Measurements from ENCODE around the gene PTPRK.

The PTPRK gene

DNA sequence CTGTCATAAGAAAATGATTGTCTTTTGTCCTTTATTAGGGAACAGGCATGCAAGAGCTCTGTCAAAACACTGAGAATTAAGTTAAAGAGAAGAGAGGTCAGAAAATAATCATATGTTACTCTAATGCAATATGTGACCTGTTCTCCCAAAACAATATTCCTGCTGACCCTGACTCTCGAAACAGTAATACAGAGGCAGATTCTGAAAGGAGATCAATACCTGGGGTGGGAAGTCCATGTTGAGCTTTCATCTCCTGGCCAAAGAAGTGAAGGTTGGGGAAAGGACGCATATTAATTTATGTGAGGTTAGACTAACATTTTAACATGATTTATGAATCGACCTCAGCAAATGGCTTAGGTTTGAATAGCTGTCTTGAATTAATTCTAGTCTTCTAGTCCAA is 243.0 kb downstream of the PTPRK start:
- no peak for DNase-seq

DNA sequence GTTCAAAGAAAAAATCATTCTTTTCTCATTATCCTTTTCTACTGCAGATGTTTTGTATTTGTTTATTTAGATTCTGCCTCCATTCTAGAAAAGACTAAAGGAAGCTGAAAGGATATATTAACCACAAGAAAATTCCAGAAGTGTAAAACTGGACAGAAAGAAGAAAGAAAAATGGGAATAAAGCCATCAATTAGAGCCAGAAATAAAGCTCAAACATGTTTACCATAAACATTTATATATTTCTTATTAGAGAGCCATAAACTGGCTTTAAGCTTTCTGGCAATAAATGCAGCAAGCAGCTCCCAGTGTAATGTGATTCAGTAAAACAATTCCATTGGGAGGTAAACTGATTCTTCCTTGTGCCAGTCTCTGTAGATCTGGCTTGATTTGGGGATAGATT is 244.1 kb downstream of the PTPRK start:
- DNase-seq = no peak

DNA sequence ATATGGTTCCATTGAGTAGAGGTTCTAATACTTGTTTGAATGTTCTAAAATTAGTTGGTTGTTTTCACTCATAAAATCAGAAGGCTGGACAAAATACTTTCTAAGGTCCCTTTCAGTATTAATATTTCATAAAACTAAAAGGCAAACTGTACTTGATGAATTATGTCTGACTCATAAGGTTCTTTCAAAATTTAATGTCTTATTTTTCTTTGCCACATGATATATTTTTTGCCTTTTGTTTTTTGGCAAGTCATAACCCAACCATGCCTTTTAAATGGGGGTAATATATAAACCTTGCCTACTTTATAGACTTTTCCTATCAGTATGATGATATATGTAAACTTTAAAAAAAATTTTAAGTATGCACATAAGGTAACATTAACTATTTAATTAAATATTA is 244.7 kb downstream of the PTPRK start:
- no peak for DNase-seq

DNA sequence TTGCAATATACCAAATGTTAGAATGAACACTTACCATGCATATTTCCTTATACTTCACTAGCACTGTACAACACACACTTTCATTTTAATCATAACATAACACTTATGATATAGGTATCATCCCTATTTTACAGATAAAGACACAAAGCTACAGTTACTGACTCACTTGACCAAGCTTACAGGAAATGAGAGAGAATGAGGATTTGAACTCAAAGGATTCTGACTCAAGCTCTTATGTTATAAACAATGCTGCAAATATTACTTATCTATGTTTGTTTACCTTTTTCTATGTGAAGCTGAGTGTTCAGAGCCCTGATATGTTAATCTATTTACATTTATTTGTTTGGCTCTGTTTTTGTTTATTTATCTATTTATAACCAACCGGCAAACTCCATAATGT is 245.4 kb downstream of the PTPRK start:
- no peak for DNase-seq

DNA sequence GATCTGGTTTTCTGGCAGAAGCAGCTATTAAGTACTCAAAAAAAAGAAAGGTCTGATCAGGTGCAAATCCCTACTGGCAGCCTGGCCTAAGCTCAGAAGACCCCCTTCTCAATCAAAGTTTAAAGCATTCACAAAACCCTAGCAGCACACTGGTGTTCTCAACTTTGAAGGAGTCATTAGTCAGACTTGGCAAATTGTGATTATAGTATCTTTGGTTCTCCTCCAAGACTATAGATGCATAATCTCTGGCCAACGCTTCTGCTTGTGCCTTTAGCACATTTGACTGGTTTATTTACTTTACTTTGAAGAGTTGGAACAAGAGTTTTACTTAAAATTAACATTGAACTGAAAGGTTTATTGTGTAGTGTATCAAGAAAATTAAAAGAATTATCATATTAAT is 248.9 kb downstream of the PTPRK start:
- DNase-seq = no peak

DNA sequence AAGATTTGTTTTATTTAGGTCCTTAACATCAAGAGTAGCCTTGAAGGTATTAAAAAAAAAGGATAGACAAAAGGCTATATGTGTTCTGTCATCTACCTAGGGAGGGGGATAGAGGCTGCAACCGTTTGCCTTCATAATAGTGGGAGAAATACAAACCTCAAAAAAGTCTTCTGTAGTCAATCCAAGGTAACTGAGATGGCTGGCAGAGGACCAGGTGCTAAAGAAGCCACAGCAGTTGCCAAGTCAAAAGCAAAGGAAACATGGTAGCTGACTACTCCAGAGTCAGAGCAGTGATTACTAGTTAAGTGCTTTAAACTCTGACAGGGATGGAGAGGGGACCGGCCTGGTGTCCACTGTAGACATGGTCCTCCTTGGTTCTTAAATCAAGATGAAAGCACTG is 249.4 kb downstream of the PTPRK start:
- DNase-seq = no peak

DNA sequence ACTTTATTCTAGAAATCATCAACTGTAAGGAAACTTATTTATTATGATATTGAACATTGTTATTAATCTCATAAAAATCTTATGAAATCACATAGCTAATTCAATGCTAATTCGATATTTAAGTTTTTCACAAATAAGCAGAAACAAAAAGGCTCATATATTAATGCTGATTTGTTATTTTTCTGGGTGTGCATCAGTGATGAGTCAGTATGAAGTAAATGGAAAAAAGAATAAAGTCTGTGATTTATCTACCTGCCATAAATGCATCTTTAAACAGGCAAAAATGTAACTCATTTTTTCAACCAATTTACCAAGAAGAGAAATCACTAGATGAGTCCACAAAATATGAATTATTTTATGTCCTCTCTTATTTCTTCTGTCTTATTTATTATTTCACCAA is 253.5 kb downstream of the PTPRK start:
- DNase-seq = no peak

DNA sequence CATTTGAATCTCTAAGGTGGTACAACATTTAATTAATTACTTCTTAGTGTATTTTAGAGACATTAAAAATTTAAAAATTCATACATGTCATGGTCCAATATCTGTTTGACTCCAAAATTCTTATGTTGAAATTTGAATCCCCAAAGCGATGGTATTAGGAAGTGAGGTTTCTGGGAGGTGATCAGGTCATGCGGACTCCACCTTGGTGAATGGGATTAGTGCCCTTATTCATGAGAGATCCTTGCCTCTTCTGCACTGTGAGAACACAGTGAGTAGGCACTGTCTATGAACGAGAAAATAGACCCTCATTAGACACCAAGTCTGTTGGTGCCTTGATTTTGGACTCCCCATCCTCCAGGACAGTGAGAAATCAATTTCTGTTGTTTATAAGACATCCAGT is 254.7 kb downstream of the PTPRK start:
- no peak for DNase-seq

DNA sequence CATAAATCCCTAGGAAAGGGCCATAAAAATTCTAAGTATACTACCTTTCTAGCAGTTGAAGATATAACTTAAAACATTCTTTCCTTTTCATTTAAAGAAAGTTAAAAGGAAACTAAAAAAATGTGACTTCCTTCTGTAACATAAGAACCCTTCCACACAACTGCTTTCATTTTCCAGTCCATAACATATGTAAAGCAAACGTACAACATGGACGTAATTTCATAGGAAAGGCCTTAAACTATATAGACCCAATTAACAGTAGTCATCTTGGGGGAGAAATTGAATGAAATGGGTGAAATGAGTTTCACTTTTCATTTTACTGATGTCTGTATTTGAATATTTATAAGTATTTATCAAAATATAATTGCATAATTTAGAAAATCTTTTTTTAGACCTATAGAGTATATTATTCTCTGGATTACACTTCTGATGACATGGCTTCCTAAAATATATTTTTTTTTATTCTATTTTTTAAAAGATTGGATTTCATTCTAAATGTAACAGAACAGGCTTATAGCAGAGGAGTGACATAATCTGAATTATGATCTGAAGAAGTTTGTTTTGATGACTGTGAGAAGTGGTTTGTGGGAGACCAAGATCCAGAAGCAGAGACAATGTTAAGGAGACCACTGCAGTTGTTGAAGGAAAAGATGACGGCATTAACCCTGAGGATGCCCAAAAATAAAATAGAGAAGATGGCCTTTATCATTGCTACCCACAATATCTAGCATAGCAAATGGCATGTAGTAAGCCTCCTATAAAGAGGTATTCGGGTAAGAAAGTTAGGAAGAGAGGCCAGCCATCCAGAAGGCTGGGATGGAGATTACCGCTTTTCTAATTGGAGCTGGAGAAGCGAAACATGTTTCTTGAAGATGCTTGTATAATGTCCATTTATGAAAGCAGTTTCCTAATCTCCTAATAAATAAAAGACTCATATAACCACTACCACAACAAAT is 260.4 kb downstream of the PTPRK start:
- DNase-seq = no peak

DNA sequence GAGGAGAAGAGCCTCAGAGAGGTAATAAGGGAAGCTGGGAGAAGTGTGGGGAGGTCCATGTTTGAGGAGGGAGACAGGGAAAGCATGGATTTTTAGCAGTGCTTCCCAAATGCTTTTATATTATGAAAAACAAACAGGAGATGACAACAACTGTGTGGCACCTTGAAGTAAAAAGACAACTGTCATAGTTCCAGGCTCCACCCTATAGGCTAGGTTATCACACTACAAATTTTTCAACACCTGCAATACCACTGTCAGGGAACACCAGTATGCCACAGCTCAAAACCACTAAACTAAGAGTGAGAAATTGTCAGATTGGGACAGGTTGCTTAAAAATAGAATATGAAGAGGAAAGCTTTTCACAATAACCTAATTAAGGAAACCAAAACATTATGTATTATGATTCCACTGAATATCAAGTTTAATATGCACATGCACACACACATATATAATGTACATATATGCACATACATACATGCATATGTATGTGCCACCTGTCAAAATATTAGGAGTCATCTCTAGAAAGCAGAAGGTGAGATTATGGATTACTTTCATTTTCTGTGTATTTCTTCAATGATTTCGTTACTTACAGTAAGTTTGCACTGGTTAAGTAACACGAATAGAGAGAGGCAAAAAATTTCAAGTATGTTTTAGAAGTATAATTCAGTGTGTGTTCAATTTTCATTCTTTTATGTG is 261.2 kb downstream of the PTPRK start:
- no peak for DNase-seq

DNA sequence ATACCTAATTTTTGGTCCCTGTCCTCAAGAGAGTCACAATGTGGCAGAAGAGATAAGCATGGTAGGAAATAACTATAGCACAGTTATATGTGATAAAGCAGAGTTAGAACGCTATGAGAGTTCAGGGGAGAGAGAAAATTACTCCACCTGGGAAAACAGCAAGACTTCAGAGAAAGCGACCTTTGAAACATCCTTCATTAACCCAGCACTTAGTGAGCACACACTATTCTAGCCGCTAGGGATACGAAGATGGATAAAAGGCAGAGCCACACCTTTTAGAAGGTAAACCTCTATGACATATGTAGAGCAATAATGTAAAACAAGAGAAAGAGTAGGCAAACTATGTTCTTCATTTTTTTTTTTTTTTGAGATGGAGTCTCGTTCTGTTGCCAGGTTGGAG is 264.3 kb downstream of the PTPRK start:
- DNase-seq = no peak

DNA sequence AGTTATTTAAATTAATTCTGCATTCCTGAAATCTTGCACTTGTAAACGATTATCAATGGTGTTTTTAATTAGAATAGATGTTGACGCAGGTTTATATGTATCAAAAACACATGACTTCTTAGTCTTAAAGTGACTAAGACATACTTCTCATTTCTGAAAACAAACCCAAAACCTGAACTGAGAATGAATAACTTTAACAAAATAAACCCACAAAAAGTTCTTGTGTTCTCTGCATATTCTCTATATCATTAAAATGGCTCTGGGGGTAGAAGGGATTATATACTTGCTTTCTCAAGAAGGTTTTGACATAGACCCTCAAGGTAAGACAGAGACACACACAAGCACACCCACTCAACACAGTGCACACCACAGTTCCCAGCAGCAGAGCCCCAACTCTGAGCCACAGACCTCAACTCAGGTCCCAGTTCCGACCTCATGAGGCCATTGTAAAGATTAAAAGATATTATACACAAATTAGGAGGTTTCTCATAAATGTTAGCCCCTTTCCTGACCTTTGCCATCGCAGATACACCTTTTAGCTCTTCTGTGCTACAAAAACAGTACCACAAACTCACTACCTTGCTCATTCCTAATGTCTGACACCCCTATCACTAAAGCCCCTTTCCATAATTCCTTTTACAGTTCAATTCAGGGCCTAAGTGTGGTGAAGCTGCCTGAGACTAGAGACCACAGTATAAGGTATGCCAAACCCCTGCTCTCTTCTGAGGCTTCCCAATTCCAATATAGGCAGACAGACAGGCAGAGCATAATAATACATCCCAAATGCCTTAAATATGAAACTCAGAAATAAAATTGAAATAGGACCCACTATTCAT is 267.8 kb downstream of the PTPRK start:
- no peak for DNase-seq

DNA sequence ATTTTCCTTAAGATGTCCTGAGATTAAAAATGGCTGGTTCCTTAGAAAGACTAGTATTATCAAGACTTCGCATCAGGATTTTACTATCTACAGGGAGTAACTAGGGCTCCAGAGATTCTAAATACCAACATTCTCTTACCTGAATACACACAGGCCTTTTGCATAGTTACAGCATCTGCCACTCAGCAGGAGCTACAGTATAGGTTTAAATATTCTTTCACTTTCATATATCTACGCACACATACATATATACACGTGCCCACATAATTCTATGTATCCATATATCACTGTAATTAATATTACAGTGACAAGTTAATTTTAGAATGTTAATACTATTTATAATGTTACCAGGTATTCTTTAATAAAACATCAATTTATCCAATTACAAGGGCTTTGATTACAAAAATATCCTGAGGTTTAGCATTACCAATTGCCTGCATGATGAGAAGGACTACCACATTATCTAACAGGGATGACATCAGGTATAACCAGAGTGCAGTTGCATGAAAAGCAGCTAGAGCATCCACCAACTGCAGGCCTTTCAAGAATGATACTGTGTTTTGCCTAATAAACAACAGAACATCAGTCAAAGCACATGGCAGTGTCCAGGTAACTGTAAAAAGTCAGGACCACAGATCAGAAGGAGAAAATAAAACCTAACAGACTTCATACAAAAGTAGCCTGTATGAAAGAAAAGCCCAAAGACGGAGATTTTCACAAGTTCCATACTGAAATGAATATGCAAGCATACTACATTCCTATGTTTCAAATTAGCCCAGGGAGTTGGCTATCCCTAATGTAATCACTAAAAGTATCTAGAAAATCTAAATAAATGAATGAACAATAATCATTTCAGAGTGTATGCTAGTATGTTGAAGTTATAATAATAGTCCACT is 268.7 kb downstream of the PTPRK start:
- no peak for DNase-seq

DNA sequence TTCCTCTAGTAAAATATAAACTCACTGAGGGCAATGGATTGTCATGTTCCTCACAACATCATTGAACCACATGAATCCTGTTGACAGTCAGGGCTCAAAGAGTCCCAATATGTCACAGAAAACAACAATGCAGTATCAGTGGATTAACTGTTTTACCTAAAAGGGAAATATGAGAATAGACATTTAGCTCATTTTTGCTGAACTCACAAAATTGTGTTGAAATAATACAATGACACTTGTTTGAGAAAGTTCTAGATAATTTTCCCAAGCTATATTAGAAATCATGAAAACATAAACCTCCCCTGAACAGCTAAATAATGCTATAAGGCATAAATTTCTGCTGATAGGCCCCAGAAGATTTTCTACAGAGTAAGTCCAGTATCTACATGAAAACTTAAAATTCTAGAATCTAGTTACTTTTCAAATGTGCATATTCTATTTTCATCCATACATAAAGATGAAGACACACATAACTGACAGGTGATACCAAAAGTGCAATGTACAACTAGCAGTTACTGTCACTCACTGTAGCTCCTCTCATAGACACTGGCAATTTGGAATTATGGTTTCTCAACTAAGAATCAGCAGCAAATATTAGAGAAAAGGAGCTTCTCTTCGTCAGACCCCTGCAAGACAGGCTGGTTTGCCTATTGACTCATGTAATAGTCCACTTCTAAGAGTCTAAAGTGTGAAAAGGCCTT is 269.9 kb downstream of the PTPRK start:
- no peak for DNase-seq

DNA sequence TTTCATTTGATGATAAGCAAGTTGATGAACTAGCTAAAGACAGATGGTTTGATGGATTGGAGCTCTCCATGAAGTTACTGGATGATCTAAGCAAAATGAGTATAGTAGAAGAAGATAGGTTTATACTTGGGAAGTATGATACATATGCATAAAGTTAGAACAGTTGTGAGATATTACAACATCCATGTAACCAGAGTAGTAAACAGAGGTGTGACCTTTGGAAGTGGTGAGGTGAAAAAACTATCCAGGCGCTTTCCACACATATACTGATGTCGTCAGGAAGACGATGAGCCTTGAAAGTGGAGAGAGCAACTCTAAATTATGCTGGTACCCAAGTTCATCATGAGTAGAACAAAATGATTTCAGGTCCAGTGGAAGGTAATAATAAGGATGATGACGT is 271.0 kb downstream of the PTPRK start:
- DNase-seq = no peak

DNA sequence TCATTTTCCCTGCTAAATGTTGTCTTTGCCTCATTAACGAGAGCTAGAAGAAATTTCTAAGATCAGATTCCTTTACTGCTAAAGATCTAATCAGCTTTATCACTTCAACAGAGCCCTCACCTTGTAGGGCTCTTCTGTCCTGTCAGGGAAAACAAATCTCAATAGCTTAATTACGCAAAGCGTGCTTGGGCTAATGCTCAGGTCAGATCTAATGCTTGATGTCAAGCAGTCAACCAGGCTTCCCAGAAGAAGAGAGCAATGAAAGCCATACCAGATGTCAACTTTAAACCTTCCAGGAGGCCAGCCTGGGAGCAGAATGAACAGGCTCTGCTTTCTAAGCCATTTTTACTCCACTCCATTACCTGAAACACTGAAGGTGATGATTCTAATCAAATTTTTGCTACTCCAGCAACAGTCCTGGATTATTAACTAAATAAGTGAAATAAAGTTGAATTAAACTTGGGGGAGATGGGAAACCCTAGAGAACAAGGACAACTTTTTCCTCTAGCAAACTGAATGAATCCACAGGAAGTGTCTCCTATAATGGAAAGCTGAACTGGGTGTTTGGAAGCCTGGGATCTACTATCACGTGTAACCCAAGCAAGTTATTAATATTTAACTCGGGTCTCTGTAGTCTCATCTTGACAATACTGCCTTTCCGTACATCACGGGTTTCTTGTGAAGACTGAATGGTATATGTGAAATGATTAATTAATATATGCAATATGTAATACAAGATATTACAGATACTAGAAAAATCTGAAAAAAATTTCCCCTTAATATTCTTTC is 273.7 kb downstream of the PTPRK start:
- DNase-seq = no peak

DNA sequence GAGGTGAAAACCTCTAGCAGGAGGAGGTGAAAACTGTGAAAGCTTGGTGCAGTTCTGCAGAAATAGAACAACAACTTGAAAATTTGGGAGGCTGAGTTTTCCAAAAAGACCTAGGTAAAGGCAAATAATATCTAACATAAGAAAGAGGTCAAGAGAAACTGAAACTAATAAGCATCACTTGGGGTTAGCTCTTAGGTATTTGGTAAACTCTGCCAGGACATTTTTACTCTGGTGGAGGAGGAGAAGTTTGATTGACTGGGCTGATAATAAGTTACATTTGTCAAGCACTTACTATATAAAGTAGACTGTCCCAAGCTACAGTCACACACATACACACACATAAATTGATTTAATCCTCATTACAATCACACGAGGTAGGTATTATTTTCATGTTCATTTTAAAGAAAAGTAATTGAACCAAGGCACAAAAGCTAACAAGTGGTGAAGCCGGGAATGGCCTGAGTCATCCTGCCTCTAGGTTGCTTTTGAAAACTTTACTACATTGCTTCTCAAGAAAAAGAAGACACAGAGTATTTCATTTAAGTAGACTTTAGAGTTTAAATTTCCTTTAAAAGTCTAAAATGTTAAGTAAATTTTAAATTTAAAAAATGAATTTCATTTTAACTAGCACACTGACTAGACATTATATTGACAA is 275.5 kb downstream of the PTPRK start:
- DNase-seq = no peak

DNA sequence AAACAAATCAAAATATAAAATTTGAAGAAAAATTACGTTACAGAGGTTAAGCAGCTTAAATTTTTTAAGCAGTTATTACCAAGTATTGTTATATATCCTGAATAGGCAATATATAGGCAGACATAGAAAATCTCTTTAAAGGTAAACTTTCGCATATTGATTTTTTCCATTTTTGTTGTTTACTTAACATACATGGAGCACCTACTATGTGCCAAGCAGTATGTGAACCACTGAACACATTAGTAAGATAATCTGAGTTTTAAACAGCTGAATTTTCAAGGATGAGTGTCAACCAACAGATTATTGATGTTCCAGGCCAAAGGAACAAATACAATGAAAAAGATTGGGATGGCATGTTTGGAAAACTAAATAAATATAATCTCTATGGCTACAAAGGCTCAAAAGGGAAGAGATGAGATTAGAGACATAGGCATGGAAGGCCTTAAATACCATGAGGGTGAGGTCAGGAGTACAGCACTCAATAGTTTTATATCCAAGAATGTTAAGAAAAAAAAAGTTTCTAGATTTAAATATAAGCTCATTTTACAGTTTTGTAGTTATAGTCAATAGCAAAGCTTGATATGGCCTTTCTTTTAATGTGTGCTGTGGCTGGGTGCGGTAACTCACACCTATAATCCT is 277.5 kb downstream of the PTPRK start:
- no peak for DNase-seq

DNA sequence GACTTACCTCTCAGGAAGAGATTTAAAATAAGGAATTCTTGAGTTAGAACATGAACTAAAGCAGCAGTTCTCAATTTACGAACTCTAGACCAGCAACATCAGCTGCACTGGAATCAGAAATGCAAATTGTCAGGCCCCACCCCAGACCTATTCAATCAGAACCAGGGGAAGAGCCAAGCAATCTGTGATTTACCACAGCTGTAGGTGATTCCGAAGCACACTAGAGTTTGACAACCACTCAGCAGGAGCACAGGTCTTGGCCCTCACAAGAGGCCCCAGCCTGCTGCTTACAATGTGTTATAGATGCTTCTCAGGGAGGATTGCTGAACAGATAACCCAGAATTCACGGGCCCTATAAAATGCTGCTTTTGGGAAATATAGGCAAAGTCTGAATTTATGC is 279.2 kb downstream of the PTPRK start:
- DNase-seq = no peak

DNA sequence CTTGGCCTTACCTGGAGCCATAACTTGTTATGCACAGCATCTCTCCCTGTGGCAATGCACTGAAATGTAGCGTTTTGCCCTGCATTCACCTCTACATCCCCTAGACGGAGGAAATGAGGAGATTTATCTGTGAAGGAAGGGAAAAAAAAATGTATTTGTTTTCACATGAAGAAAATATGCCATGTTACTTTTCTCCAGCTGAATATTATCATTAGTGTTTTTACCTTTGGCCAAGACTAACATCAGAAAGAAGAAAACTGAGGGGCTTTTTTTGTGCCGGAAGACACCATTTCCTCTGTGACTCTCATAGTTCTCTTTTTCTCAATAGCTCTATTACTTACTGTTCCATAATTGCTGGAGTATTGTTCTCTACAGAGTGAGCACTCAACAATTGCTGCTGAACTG is 280.4 kb downstream of the PTPRK start:
- DNase-seq = no peak

Data from NK-92 treated with Interleukin-12 subunit alpha and Interleukin-12 subunit beta, amount 100 ng/mL, for 24 hours (cell line).